CD14-positive monocyte (primary cell): ENCODE results near the gene FAM53B. TPM values are rescaled to one million over a fixed set of nuclear protein-coding genes. Genes with fewer than 3 reads are reported as not detected.
A peak's percentile ranks its signal among the peaks of the same experiment; 100 is the strongest.

Experiments used
- DNase-seq, 3 donors: peaks; one replicate each; pipeline ENCODE4 v3.0.0-alpha.2; 2011 to 2022
- H2AFZ ChIP-seq: 2 replicates; pipeline ENCODE4 v1.6.0; 2012; ENCODE audit warnings: mild to moderate bottlenecking, low read depth, low read length, inconsistent platforms; ENCODE audit not compliant: insufficient read depth, poor library complexity, severe bottlenecking
- H3K27ac ChIP-seq, 2 donors: 1 replicate in 1 of 2; 2 replicates in 1 of 2; pipeline ENCODE4 v1.5.1; 2012 to 2013; ENCODE audit warnings: low read length in 2 of 2, control low read depth in 1 of 2, inconsistent platforms in 1 of 2, low read depth in 1 of 2, mild to moderate bottlenecking in 1 of 2
- H3K27me3 ChIP-seq, 2 donors: one replicate each; pipeline versions ENCODE4 v1.6.0 to v1.6.1; 2011 to 2013; ENCODE audit warnings: low read length in 2 of 2; ENCODE audit not compliant: control insufficient read depth in 2 of 2, insufficient read depth in 2 of 2
- H3K36me3 ChIP-seq, 2 donors: replicated peaks in 1 of 2; 1 replicate in 1 of 2; 2 replicates in 1 of 2; pipeline versions ENCODE4 v1.5.1 to v1.6.1; 2012 to 2013; ENCODE audit warnings: low read length in 2 of 2, control low read depth in 1 of 2, inconsistent platforms in 1 of 2, mild to moderate bottlenecking in 1 of 2; ENCODE audit not compliant: insufficient read depth in 2 of 2, control insufficient read depth in 1 of 2
- H3K4me1 ChIP-seq, 2 donors: 1 replicate in 1 of 2; 2 replicates in 1 of 2; pipeline versions ENCODE4 v1.5.1 to v1.6.1; 2012 to 2013; ENCODE audit warnings: low read length in 2 of 2, control low read depth in 1 of 2, inconsistent platforms in 1 of 2, mild to moderate bottlenecking in 1 of 2, moderate library complexity in 1 of 2; ENCODE audit not compliant: insufficient read depth in 2 of 2, control insufficient read depth in 1 of 2
- H3K4me2 ChIP-seq: replicated peaks from 2 replicates; pipeline ENCODE3; 2012; ENCODE audit warnings: low read length, moderate library complexity, mild to moderate bottlenecking; ENCODE audit not compliant: poor library complexity, severe bottlenecking; ENCODE audit errors: extremely low read depth
- H3K4me3 ChIP-seq, 3 experiments: fragments of 200-600 bp in 1 of 3; sonication (generic) in 1 of 3; replicated peaks in 1 of 3; 1 replicate in 2 of 3; 2 replicates in 1 of 3; pipeline ENCODE4 v1.5.1; 2011 to 2013; ENCODE audit warnings: low read length in 3 of 3, mild to moderate bottlenecking in 3 of 3, control low read depth in 2 of 3, low read depth in 2 of 3, inconsistent platforms in 1 of 3, moderate library complexity in 1 of 3
- H3K79me2 ChIP-seq: 2 replicates; pipeline ENCODE4 v1.6.0; 2012; ENCODE audit warnings: mild to moderate bottlenecking, control low read depth, inconsistent platforms, low read length, moderate library complexity; ENCODE audit not compliant: insufficient read depth
- H3K9ac ChIP-seq: 2 replicates; pipeline ENCODE4 v1.6.0; 2017; ENCODE audit warnings: low read length, mild to moderate bottlenecking; ENCODE audit not compliant: insufficient read depth, poor library complexity, severe bottlenecking
- H3K9me3 ChIP-seq, 2 donors: replicated peaks in 1 of 2; 1 replicate in 1 of 2; 2 replicates in 1 of 2; pipeline versions ENCODE4 v1.5.1 to v1.6.1; 2012 to 2013; ENCODE audit warnings: low read length in 2 of 2, control low read depth in 1 of 2; ENCODE audit not compliant: control insufficient read depth in 1 of 2, insufficient read depth in 1 of 2
- H4K20me1 ChIP-seq: 2 replicates; pipeline ENCODE4 v1.6.0; 2012; ENCODE audit warnings: mild to moderate bottlenecking, low read length, control low read depth, moderate library complexity; ENCODE audit not compliant: insufficient read depth
- H3K27ac Mint-ChIP-seq, 7 donors: one replicate each; pipeline ENCODE4 v1.8.0; 2020; ENCODE audit warnings: mild to moderate bottlenecking in 7 of 7, mixed read lengths in 7 of 7, moderate library complexity in 6 of 7, inconsistent platforms in 2 of 7
- H3K27me3 Mint-ChIP-seq, 3 donors: one replicate each; pipeline ENCODE4 v1.8.0; 2021 to 2022; ENCODE audit warnings: low read depth in 3 of 3, mild to moderate bottlenecking in 3 of 3, mixed read lengths in 3 of 3, moderate library complexity in 3 of 3, inconsistent platforms in 1 of 3
- H3K36me3 Mint-ChIP-seq, 2 donors: one replicate each; pipeline ENCODE4 v1.8.0; 2020; ENCODE audit warnings: mixed read lengths in 2 of 2, inconsistent platforms in 1 of 2, mild to moderate bottlenecking in 1 of 2
- H3K4me1 Mint-ChIP-seq: one replicate; pipeline ENCODE4 v1.8.0; 2020; ENCODE audit warnings: mild to moderate bottlenecking, mixed read lengths
- H3K4me3 Mint-ChIP-seq, 2 donors: one replicate each; pipeline ENCODE4 v1.8.0; 2020; ENCODE audit warnings: mild to moderate bottlenecking in 2 of 2, mixed read lengths in 2 of 2, moderate library complexity in 1 of 2
- H3K9me3 Mint-ChIP-seq, 7 donors: one replicate each; pipeline ENCODE4 v1.8.0; 2020 to 2022; ENCODE audit warnings: mixed read lengths in 7 of 7, mild to moderate bottlenecking in 6 of 7, moderate library complexity in 6 of 7, inconsistent platforms in 2 of 7
- WGBS: methylation state at CpG from one replicate; pipeline ENCODE4 v1.1.5; 2013; ENCODE audit warnings: missing lambda C conversion rate; ENCODE audit not compliant: insufficient coverage; 5-methylcytosine and 5-hydroxymethylcytosine counted together
- intact Hi-C, 2 donors: fragments of 100-400 bp; cut with micrococcal nuclease; formaldehyde crosslinking; loops; one replicate each; pipeline versions ENCODE4 v1.15.0 to v1.15.1; 2023
- polyA plus RNA-seq, 3 donors: library from polyadenylated mRNA; depleted of rRNA in 1 of 3; unstranded in 2 of 3; stranded (reverse) in 1 of 3; fragments of 300-500 nt in 2 of 3; fragments of >200 nt in 1 of 3; fragmentation: Illumina TruSeq in 2 of 3; gene quantifications; 1 replicate in 2 of 3; 2 replicates in 1 of 3; pipeline ENCODE4 v1.2.3, GENCODE V29; 2012 to 2021
- TF ChIP-seq, protein P1 (sequence below): fragments of 200-600 bp; IDR thresholded peaks from one replicate; pipeline ENCODE4 v1.8.0; 2022; ENCODE audit warnings: antibody characterized with exemption, mild to moderate bottlenecking

The FAM53B gene
- polyA plus RNA-seq, 3 donors = 5.8 to 23.3 (median 12.6) TPM

DNA sequence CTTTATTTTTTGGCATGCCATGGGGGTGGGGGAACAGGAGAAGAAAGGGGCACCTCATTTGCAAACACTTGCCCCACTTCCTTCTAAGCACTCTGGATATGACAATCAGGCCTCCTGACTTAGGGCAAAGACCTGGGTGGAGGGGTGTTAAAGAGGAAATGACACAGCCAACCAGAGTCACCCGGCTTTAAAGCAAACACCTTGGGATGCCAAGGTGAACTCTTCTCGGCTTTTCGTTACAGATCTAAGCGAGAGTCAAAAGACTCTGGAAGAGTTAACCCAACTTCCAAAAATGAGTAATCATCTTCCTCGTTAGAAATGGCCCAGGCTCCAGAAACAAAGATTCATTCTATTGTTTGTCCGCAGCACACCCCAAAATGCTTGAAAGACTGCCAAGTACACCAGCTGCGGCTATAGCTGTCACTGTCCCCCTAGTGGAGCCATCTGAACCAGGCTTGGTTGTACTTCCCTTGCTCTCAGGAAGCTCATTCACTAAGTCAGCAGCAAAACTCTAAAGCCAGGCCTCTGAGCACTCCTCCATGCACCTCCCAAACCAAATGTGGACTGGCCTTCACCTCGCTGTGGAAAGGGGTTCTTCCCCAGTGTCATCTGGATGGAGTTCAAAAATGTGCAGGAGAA, 24.8 kb downstream of the FAM53B start:
- peak; percentile 84 to 86 (median 85) for DNase-seq
- H4K20me1 ChIP-seq = peaks cover 82% of the 10 kb centered on the region
- peaks cover 76% of the 10 kb centered on the region in 2 donors for H3K4me1 ChIP-seq
- no peaks in the 10 kb centered on the region for H3K9me3 ChIP-seq
- peaks cover 0 to 15% of the 10 kb centered on the region in 2 donors for H3K36me3 ChIP-seq
- Mint-ChIP-seq H3K4me3 (peak overlapping the region; percentile 43 to 67), H3K4me1 (peaks cover 86% of the 10 kb centered on the region), H3K9me3 (no peaks in the 10 kb centered on the region), H3K27me3 (peaks cover 0 to 1% (median 0%) of the 10 kb centered on the region in 3 donors), H3K27ac (peak overlapping the region; percentile 92 to 99 (median 96)), H3K36me3 (peaks cover 36 to 40% of the 10 kb centered on the region in 2 donors)
- peak overlapping the region; percentile 71 for H3K9ac ChIP-seq
- peaks cover 76% of the 10 kb centered on the region for H3K79me2 ChIP-seq
- peak overlapping the region in 1 of 3 experiments; percentile 35 for H3K4me3 ChIP-seq
- H3K27ac ChIP-seq = peak overlapping the region; percentile 97 to 98
- peak overlapping the region; percentile 45 for H3K4me2 ChIP-seq
- no peaks in the 10 kb centered on the region for H3K27me3 ChIP-seq
- WGBS = 2% methylated on average over 7 of the region's 8 CpGs
- intact Hi-C loops = loop anchor here (2.0 to 5.0 kb wide), 3 partner anchors 23 to 47 kb away; no protein-coding TSS in a partner anchor
- H2AFZ ChIP-seq = no peak overlapping the region
- TF ChIP-seq, protein P1, sequence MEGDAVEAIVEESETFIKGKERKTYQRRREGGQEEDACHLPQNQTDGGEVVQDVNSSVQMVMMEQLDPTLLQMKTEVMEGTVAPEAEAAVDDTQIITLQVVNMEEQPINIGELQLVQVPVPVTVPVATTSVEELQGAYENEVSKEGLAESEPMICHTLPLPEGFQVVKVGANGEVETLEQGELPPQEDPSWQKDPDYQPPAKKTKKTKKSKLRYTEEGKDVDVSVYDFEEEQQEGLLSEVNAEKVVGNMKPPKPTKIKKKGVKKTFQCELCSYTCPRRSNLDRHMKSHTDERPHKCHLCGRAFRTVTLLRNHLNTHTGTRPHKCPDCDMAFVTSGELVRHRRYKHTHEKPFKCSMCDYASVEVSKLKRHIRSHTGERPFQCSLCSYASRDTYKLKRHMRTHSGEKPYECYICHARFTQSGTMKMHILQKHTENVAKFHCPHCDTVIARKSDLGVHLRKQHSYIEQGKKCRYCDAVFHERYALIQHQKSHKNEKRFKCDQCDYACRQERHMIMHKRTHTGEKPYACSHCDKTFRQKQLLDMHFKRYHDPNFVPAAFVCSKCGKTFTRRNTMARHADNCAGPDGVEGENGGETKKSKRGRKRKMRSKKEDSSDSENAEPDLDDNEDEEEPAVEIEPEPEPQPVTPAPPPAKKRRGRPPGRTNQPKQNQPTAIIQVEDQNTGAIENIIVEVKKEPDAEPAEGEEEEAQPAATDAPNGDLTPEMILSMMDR = peak; percentile 65

DNA sequence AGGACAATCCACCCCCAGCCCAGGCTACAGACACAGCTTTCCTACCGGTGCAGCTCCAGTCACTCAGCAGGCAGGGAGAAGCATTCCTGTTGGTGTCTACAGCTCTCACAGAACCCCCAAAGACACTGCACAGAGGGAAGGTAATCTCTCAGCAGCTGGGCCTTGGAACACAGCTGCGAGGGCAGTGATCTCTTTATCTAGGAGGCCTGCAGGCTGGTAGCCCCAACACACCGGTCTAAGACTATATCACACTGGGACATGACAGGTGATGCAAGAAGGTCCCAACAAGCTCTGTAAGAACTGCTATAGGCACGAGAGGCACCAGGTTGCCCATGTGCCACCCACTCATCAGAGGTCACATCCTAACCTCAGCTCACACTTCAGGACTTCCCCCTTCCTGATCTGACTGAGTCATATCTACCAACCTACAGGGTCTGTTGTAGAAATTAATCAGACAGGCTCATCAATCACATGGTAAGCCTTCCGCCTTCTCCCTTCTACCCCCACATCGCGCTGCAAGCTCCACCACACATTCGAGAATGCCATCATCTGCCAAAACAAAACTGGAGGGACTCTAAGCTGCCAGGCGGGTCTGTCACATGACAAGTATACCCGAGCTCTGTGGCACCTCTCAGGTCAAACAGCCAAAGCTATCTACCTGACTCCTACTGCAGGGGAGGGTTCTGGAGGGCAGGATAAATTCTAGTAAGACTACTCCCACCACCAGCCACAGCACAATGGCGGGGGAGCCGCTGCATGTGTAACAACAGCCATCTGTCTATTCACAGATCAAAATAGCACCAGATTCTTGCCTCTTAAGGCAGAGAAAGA, 26.1 kb downstream of the FAM53B start:
- Histone ChIP-seq H3K36me3 (peaks cover 0 to 12% of the 10 kb centered on the region in 2 donors), H2AFZ (no peak overlapping the region), H3K9ac (peak overlapping the region; percentile 71), H3K4me2 (peak overlapping the region; percentile 45), H3K27ac (peak overlapping the region; percentile 97 to 98), H3K4me1 (peaks cover 64 to 69% of the 10 kb centered on the region in 2 donors), H3K79me2 (peaks cover 77% of the 10 kb centered on the region), H4K20me1 (peaks cover 83% of the 10 kb centered on the region), H3K4me3 (peak overlapping the region in 1 of 3 experiments; percentile 35), H3K27me3 (no peaks in the 10 kb centered on the region), H3K9me3 (no peaks in the 10 kb centered on the region)
- intact Hi-C loops = loop anchor here (2.0 to 5.0 kb wide), 3 partner anchors 25 to 46 kb away; no protein-coding TSS in a partner anchor
- peak; percentile 94 to 97 (median 94) for DNase-seq
- Mint-ChIP-seq H3K27me3 (peaks cover 0 to 3% (median 0%) of the 10 kb centered on the region in 3 donors), H3K9me3 (no peaks in the 10 kb centered on the region), H3K36me3 (peaks cover 40 to 43% of the 10 kb centered on the region in 2 donors), H3K4me1 (peaks cover 82% of the 10 kb centered on the region), H3K4me3 (peak overlapping the region; percentile 10 to 62), H3K27ac (peak overlapping the region; percentile 92 to 99 (median 96))
- TF ChIP-seq, protein P1 = no peak
- WGBS = 18% methylated on average over 10 of the region's 12 CpGs
